ENCODE measurements around the gene CBX2.

Gene CBX2

DNA sequence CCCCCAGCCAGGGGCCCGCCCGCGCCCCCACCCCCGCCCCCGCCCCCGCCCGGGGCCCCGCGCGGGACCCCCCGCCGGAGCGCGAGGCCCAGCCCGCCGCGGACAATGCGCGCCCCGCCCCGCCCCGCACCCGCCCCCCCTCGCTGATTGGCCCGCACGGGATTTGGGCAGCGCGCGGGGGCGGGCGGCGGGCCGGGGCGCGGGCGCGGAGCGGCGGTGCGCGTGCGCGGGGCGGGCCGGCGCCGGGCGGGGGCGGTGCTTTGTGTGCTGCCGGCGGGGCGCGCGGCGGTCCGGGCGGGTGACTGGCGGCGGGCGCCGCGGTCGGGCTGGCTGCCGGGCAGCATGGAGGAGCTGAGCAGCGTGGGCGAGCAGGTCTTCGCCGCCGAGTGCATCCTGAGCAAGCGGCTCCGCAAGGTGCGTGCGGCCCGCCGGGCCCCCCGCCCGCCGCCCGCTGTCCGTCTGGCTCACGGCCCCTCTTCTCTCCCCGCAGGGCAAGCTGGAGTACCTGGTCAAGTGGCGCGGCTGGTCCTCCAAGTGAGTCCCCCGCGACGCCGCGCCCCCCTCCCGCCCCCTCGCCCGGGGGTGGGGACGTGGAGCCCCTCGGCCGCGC is at the start of gene CBX2:
Gene CBX2, plus strand, starts transcription at position 255 of the 610 bp plus-strand sequence. Its CDS starts 88 bp downstream, at position 343.
- FAIRE-seq (no peak), DNase-seq (ENCODE audit: insufficient read length, low spot score) (peak; percentile 83)
- TF ChIP-seq, protein P1, sequence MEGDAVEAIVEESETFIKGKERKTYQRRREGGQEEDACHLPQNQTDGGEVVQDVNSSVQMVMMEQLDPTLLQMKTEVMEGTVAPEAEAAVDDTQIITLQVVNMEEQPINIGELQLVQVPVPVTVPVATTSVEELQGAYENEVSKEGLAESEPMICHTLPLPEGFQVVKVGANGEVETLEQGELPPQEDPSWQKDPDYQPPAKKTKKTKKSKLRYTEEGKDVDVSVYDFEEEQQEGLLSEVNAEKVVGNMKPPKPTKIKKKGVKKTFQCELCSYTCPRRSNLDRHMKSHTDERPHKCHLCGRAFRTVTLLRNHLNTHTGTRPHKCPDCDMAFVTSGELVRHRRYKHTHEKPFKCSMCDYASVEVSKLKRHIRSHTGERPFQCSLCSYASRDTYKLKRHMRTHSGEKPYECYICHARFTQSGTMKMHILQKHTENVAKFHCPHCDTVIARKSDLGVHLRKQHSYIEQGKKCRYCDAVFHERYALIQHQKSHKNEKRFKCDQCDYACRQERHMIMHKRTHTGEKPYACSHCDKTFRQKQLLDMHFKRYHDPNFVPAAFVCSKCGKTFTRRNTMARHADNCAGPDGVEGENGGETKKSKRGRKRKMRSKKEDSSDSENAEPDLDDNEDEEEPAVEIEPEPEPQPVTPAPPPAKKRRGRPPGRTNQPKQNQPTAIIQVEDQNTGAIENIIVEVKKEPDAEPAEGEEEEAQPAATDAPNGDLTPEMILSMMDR (IDR thresholded peaks at IDR 0.05; ENCODE audit: insufficient read depth, missing control alignments): no peak

DNA sequence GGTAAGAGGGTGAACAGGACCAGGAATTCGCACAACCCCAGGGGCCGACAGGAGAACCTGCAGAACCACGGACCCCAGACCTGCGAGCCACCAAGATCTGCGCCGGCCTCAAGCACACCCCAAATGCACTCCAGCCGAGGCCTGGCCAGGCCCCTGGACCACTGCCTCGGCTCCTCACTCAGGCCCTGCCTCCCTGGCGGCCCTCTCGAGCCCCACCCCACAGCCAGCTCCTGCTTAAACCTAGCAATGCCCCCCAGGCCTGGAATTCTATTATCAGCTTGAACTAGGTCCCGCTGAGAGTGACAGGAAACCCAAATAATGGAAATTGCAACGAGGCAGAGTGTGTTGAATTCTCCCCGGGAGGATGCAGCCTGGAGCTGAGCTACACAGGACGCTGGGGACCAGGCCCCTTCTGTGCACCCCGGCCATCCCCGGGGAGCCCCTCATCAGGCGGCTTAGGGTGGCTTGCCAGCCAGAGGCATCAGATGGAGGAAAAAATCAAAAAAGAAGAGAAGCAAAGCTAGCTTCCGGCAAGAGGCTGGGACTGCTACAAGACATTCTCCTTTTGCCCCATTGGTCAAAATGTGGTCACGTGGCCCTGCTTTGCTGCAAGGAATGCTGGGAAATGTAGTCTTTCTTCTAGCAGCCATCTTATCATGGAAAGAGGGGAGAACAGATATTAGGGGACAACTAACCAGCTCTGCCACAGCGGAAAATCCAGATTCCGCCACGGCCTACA is 49.6 kb upstream of the CBX2 start:
- TF ChIP-seq, protein P1 (IDR thresholded peaks at IDR 0.05; ENCODE audit: insufficient read depth, missing control alignments): no peak
- FAIRE-seq (peak; percentile 81), DNase-seq (ENCODE audit: insufficient read length, low spot score) (peak; percentile 97)

- TF ChIP-seq, protein P1 (IDR thresholded peaks at IDR 0.05; ENCODE audit: insufficient read depth, missing control alignments): no peak
- FAIRE-seq: no peak
- no peak for DNase-seq (ENCODE audit: insufficient read length, low spot score)
Measured at GRCh38 chr17:79728908-79729471, 49.0 kb upstream of the CBX2 start.

DNA sequence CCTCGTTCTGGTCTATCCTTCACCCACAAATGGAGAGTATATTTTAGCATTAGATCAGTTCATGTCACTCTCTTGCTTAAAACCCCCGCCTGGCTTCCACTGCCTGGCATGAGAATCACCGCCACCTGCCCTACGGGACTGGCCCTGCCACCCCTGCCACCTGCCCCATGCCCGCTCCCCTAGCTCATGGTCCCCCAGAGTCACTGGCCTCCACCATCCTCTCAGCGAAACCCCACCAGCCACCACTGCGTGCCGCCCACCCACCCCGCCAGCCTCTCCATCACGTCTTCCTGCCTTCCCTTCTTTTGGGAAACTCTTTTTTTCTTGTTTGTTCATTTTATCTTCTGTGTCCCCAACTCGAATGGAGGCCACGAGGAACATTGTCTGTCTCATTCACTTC is 48.2 kb upstream of the CBX2 start:
- no peak for FAIRE-seq

DNA sequence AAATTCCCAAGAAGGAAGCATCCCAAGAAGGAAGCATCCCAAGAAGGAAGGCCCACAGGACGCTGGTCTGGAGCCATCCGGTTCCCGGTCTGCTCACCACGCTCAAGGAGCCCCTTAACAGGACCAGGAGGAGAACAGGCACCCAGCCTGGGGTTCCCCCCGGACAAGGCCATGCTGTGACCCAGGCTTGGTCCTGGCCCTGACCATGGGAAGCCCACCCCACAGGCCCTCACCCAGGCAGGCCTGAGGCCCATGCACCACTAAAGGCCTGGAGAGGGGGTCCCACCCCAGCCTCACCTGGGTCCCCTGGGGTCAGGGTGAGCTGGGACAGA is 47.5 kb upstream of the CBX2 start:
- TF ChIP-seq, protein P1 (IDR thresholded peaks at IDR 0.05; ENCODE audit: insufficient read depth, missing control alignments): no peak
- FAIRE-seq (no peak), DNase-seq (ENCODE audit: insufficient read length, low spot score) (no peak)

More for the DNA sequence above, 48.2 kb upstream of the CBX2 start:
- no peak for DNase-seq (ENCODE audit: insufficient read length, low spot score)
- TF ChIP-seq, protein P1 (IDR thresholded peaks at IDR 0.05; ENCODE audit: insufficient read depth, missing control alignments): no peak

DNA sequence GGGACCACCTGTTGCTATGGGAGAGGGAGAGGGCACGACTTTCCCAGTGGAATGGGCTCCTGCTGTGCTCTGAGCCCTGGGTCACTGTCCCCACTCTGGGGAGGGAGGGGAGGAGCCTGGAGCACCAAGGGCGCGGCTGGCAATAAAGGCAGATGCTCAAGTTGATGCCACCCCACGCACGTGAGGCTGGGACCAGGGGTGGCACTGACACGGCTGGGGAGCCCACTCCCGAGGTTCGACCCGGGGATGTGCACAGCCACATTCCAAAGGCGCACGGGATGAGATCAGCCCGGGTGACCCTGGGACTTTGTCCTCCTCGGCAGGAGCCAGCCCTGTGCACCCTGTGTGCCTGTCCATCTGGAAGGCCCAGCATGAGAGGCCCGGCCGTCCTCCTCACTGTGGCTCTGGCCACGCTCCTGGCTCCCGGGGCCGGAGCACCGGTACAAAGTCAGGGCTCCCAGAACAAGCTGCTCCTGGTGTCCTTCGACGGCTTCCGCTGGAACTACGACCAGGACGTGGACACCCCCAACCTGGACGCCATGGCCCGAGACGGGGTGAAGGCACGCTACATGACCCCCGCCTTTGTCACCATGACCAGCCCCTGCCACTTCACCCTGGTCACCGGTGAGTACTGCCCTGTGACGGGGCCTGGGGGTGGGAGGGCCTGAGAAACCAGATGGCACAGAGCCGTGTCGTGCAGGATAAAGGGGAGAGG is 47.0 kb upstream of the CBX2 start, which contains the start of gene ENPP7:
Gene ENPP7, plus strand, starts transcription at position 175 of the 715 bp plus-strand sequence. Its CDS starts 197 bp downstream, at position 372.
- no peak for DNase-seq (ENCODE audit: insufficient read length, low spot score)
- TF ChIP-seq, protein P1 (IDR thresholded peaks at IDR 0.05; ENCODE audit: insufficient read depth, missing control alignments): no peak
- no peak for FAIRE-seq
